ENCODE results near the gene GGA2. TPM values are rescaled to one million over a fixed set of nuclear protein-coding genes. Genes with fewer than 3 reads are reported as not detected.

The GGA2 gene
- total RNA-seq, 1 experiment from 2014 or later = 142 TPM

DNA sequence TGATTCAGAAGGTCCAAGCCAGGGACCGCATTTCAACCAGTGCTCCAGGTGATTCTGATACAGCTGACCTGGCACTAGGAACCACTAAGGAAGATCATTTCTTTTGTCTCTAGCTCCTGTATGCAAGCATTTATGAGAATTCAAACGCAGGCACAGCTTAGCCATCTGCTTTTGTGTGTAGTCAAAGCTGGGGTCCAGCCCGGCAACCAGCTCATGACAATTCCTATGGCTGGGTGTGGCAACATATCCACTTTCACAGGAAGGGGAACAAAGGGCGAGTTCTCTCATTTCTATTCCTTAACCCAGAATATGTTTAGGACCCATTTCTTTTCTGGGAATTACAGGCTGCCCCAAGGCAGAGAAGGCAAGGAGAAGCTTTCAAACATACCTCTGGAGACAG is 30.0 kb downstream of the GGA2 start:
- Histone ChIP-seq H3K27ac (ENCODE audit: low read depth, low read length, poor library complexity, severe bottlenecking) (no peak overlapping the region), H3K36me3 (ENCODE audit: insufficient read depth, low read length, poor library complexity, severe bottlenecking) (peaks cover 86% of the 10 kb centered on the region), H3K4me3 (ENCODE audit: low read depth, low read length, poor library complexity, severe bottlenecking) (no peak overlapping the region), H3K9me3 (ENCODE audit: low read depth, low read length, poor library complexity, severe bottlenecking) (no peaks in the 10 kb centered on the region), H3K4me1 (ENCODE audit: insufficient read depth, low read length, poor library complexity, severe bottlenecking) (no peaks in the 10 kb centered on the region), H3K27me3 (replicated peaks; ENCODE audit: insufficient read depth, low read depth, low read length, poor library complexity) (no peaks in the 10 kb centered on the region)
- DNase-seq (ENCODE audit: low spot score) = no peak
- intact Hi-C loops (cut with micrococcal nuclease; ENCODE audit: unreplicated experiment) = no loop called here
- no TSS peak for BruUV-seq (replicated peaks)
- no peak for TF ChIP-seq EZH2 (IDR thresholded peaks at IDR 0.05; ENCODE audit: borderline replicate concordance, low read depth, low read length, poor library complexity, severe bottlenecking)
- TF ChIP-seq, protein P1, sequence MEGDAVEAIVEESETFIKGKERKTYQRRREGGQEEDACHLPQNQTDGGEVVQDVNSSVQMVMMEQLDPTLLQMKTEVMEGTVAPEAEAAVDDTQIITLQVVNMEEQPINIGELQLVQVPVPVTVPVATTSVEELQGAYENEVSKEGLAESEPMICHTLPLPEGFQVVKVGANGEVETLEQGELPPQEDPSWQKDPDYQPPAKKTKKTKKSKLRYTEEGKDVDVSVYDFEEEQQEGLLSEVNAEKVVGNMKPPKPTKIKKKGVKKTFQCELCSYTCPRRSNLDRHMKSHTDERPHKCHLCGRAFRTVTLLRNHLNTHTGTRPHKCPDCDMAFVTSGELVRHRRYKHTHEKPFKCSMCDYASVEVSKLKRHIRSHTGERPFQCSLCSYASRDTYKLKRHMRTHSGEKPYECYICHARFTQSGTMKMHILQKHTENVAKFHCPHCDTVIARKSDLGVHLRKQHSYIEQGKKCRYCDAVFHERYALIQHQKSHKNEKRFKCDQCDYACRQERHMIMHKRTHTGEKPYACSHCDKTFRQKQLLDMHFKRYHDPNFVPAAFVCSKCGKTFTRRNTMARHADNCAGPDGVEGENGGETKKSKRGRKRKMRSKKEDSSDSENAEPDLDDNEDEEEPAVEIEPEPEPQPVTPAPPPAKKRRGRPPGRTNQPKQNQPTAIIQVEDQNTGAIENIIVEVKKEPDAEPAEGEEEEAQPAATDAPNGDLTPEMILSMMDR (conservative IDR thresholded peaks at IDR 0.05; ENCODE audit: low read depth, low read length) = no peak
- POLR2A ChIA-PET (ENCODE audit: low non-redundant PET) = no interaction called here
- CTCF ChIA-PET = no interaction called here

GRCh38 chr16:23479138-23479537 is 31.2 kb downstream of the GGA2 start:
- H3K27me3 ChIP-seq (replicated peaks; ENCODE audit: insufficient read depth, low read depth, low read length, poor library complexity) = no peaks in the 10 kb centered on the region
- H3K4me1 ChIP-seq (ENCODE audit: insufficient read depth, low read length, poor library complexity, severe bottlenecking) = no peaks in the 10 kb centered on the region
- H3K27ac ChIP-seq (ENCODE audit: low read depth, low read length, poor library complexity, severe bottlenecking) = no peak overlapping the region
- no TSS peak for BruUV-seq (replicated peaks)
- H3K4me3 ChIP-seq (ENCODE audit: low read depth, low read length, poor library complexity, severe bottlenecking) = no peak overlapping the region
- ChIA-PET CTCF (no interaction called here), POLR2A (ENCODE audit: low non-redundant PET) (no interaction called here)
- H3K36me3 ChIP-seq (ENCODE audit: insufficient read depth, low read length, poor library complexity, severe bottlenecking) = peaks cover 86% of the 10 kb centered on the region
- DNase-seq (ENCODE audit: low spot score) = no peak
- no peaks in the 10 kb centered on the region for H3K9me3 ChIP-seq (ENCODE audit: low read depth, low read length, poor library complexity, severe bottlenecking)
- intact Hi-C loops (cut with micrococcal nuclease; ENCODE audit: unreplicated experiment) = no loop called here
- TF ChIP-seq, protein P1 (conservative IDR thresholded peaks at IDR 0.05; ENCODE audit: low read depth, low read length) = no peak
- no peak for TF ChIP-seq EZH2 (IDR thresholded peaks at IDR 0.05; ENCODE audit: borderline replicate concordance, low read depth, low read length, poor library complexity, severe bottlenecking)

DNA sequence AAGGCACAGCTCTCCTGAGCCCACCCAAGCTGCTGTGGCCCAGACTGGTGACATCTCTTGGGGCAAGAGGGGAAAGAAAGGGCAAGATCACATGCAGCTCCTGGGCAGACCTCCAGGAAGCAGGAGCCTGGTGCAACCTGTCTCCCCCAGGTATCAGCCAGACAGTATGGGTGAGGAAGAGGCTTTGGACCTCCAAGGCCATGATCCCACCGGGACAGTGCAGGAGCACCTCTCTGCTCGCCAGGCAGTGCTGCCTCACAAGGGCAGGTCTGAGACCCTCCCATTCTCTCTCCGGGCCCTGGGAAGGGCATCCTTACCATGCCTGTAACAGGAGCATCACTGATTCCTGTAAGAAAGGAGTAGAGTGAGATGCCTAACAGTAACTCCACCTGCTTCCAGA is 31.7 kb downstream of the GGA2 start:
- Histone ChIP-seq H3K36me3 (ENCODE audit: insufficient read depth, low read length, poor library complexity, severe bottlenecking) (peaks cover 89% of the 10 kb centered on the region), H3K27me3 (replicated peaks; ENCODE audit: insufficient read depth, low read depth, low read length, poor library complexity) (no peaks in the 10 kb centered on the region), H3K27ac (ENCODE audit: low read depth, low read length, poor library complexity, severe bottlenecking) (no peak overlapping the region), H3K4me3 (ENCODE audit: low read depth, low read length, poor library complexity, severe bottlenecking) (no peak overlapping the region), H3K4me1 (ENCODE audit: insufficient read depth, low read length, poor library complexity, severe bottlenecking) (no peaks in the 10 kb centered on the region), H3K9me3 (ENCODE audit: low read depth, low read length, poor library complexity, severe bottlenecking) (no peaks in the 10 kb centered on the region)
- CTCF ChIA-PET = no interaction called here
- no TSS peak for BruUV-seq (replicated peaks)
- DNase-seq (ENCODE audit: low spot score) = no peak
- intact Hi-C loops (cut with micrococcal nuclease; ENCODE audit: unreplicated experiment) = no loop called here
- POLR2A ChIA-PET (ENCODE audit: low non-redundant PET) = no interaction called here
- TF ChIP-seq EZH2 (IDR thresholded peaks at IDR 0.05; ENCODE audit: borderline replicate concordance, low read depth, low read length, poor library complexity, severe bottlenecking) = no peak
- TF ChIP-seq, protein P1 (conservative IDR thresholded peaks at IDR 0.05; ENCODE audit: low read depth, low read length) = no peak

All from A673 (cell line).